ENCODE measurements around the gene PHF13.

DNA sequence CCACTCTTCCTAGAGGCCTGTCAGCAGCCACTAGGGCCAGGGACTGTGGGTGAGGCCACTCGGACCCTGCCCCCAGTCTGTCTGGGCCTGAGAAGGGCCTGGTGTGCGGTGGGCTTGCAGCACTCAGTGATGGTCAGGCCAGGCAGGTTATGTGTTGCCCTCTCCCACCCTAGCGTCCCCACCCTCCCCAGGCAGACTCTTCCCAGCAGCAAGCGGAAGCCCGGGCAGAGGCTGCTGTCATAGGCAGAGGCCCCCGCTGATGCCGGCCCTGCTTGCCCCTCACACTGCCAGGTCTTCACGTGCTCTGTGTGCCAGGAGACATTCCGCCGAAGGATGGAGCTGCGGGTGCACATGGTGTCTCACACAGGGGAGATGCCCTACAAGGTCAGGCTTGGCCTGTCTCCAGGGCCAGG, 27.1 kb upstream of the PHF13 start:
- TF ChIP-seq CTCF (optimal IDR thresholded peaks at IDR 0.05 in 1 of 3, IDR thresholded peaks at IDR 0.05 in 1 of 3, conservative IDR thresholded peaks at IDR 0.05 in 1 of 3; ENCODE audit: extremely low read depth in 1 of 3, insufficient read depth in 2 of 3, low read length in 3 of 3) (no peak), EZH2 (IDR thresholded peaks at IDR 0.05; ENCODE audit: low read length) (no peak)
